Suprapubic skin (tissue), 4 donors: ENCODE results near the gene MVK. TPM values are rescaled to one million over a fixed set of nuclear protein-coding genes. Genes with fewer than 3 reads are reported as not detected.

ENCODE experiments used
- DNase-seq, 2 donors: peaks; one replicate each; pipeline ENCODE4 v3.0.0-alpha.2; 2019; ENCODE audit warnings: low spot score in 2 of 2
- H3K27ac ChIP-seq: fragments of 200-600 bp; sonication (generic); one replicate; pipeline ENCODE4 v1.5.1; 2019
- H3K27me3 ChIP-seq: fragments of 200-600 bp; sonication (generic); one replicate; pipeline ENCODE4 v1.5.1; 2019
- H3K36me3 ChIP-seq: fragments of 200-600 bp; sonication (generic); one replicate; pipeline ENCODE4 v1.5.1; 2019
- H3K4me1 ChIP-seq: fragments of 200-600 bp; sonication (generic); one replicate; pipeline ENCODE4 v1.5.1; 2019
- H3K4me3 ChIP-seq: fragments of 200-600 bp; sonication (generic); one replicate; pipeline ENCODE4 v1.5.1; 2019; ENCODE audit warnings: mild to moderate bottlenecking
- H3K9me3 ChIP-seq: fragments of 200-600 bp; sonication (generic); one replicate; pipeline ENCODE4 v1.5.1; 2019
- EP300 ChIP-seq: sonication (generic); formaldehyde crosslinking; IDR thresholded peaks from one replicate; pipeline ENCODE4 v1.6.1; 2017; ENCODE audit warnings: antibody characterized with exemption
- POLR2A ChIP-seq, 2 donors: fragments of 450-650 bp; IDR thresholded peaks; one replicate each; pipeline ENCODE4 v1.6.1; 2017; ENCODE audit warnings: antibody characterized with exemption in 2 of 2, mild to moderate bottlenecking in 2 of 2, moderate library complexity in 2 of 2
- POLR2AphosphoS5 ChIP-seq, 3 donors: sonication (generic); formaldehyde crosslinking; IDR thresholded peaks; one replicate each; pipeline ENCODE4 v1.6.1; 2017; ENCODE audit warnings: antibody characterized with exemption in 3 of 3
- WGBS: methylation state at CpG from one replicate; pipeline ENCODE4 v1.1.5; 2018; 5-methylcytosine and 5-hydroxymethylcytosine counted together
- total RNA-seq, 4 donors: library from RNA; depleted of rRNA; stranded (reverse); fragments of >200 nt; gene quantifications; one replicate each; pipeline ENCODE4 v1.1.0, GENCODE V29; 2016
- TF ChIP-seq, protein P1 (sequence below), 2 donors: fragments of 200-600 bp in 1 of 2; fragments of 450-650 bp in 1 of 2; sonication (generic) in 1 of 2; IDR thresholded peaks; one replicate each; pipeline ENCODE4 v1.5.1; 2016 to 2019; ENCODE audit warnings: antibody characterized with exemption in 2 of 2, mild to moderate bottlenecking in 1 of 2, moderate library complexity in 1 of 2

Gene MVK
- total RNA-seq, 4 donors from 2014 or later, result 30.1 to 62.1 (median 37.2) TPM

DNA sequence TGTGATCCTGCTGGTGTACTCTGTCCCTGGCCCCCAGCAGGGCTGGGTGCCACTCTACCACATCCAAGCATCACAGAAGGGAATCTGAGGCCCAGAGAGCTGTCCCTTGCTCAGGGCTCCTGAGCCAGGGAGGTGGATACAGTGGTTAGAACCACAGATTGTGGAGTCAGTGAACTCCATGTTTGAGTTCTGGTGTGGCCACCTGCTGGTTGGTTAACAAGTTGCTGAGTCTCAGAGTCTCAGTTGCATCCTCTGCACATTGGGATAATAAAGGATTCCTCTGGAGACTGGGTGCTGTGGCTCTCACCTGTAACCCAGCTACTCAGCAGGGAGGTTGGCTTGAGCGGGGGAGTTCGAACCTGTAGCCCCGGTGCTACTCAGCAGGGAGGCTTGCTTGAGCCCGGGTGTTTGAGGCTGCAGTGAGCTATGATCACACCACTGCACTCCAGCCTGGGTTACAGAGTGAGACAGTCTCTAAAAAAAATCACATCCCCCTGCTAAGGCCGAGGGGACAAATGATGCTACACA, 39.4 kb downstream of the MVK start:
- no peaks in the 10 kb centered on the region for H3K4me1 ChIP-seq
- no peak overlapping the region for H3K27ac ChIP-seq
- H3K9me3 ChIP-seq, result no peaks in the 10 kb centered on the region
- no peak for DNase-seq
- H3K4me3 ChIP-seq, result no peak overlapping the region
- no peaks in the 10 kb centered on the region for H3K36me3 ChIP-seq
- TF ChIP-seq POLR2A (IDR thresholded peaks at IDR 0.05) (no peak), EP300 (no peak)
- TF ChIP-seq, protein P1, sequence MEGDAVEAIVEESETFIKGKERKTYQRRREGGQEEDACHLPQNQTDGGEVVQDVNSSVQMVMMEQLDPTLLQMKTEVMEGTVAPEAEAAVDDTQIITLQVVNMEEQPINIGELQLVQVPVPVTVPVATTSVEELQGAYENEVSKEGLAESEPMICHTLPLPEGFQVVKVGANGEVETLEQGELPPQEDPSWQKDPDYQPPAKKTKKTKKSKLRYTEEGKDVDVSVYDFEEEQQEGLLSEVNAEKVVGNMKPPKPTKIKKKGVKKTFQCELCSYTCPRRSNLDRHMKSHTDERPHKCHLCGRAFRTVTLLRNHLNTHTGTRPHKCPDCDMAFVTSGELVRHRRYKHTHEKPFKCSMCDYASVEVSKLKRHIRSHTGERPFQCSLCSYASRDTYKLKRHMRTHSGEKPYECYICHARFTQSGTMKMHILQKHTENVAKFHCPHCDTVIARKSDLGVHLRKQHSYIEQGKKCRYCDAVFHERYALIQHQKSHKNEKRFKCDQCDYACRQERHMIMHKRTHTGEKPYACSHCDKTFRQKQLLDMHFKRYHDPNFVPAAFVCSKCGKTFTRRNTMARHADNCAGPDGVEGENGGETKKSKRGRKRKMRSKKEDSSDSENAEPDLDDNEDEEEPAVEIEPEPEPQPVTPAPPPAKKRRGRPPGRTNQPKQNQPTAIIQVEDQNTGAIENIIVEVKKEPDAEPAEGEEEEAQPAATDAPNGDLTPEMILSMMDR (IDR thresholded peaks at IDR 0.05), result no peak
- 63% methylated on average over 3 of the region's 5 CpGs for WGBS
- peaks cover 57% of the 10 kb centered on the region for H3K27me3 ChIP-seq

DNA sequence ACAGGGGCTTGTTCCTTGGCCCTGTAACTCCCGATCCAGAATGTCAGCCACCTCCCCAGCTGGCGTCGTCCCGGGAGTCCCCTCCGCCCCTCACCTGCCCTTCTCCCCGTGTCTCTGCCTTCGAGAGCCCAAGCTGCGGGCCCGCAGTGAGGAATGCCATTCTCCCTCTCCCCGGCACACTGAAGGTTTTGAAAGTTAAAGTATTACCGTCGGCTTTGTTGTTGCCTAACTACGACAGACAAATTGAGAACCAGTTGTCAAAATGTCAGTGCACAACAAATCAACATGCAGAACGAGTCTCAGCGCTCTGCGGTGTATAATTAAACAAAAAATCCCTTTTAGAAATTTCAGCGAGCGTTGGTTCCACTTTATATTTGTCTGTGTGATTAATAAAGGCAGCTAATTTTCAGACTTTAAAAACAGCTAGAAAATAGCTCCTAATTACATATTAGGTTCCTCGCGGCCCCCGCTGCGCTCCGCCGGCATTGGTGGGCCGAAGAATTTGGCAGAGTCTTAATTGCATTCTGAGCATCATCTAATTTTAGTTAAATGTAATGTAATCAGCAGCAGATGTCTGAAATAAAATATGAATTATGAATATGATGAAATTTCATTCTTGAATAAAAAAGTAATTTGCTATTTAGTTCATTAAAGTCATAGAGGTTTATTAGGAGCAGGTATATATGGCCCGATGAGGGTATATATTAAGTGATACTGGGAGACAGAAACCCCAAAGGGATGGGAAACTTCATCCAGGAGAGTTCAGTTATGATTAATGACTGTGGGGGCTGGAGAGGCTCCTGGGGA, 40.3 kb downstream of the MVK start:
- Histone ChIP-seq H3K27ac (no peak overlapping the region), H3K9me3 (no peaks in the 10 kb centered on the region), H3K36me3 (no peaks in the 10 kb centered on the region), H3K4me3 (no peak overlapping the region), H3K27me3 (peaks cover 57% of the 10 kb centered on the region), H3K4me1 (no peaks in the 10 kb centered on the region)
- WGBS, result 53% methylated on average over 26 of the region's 26 CpGs
- TF ChIP-seq POLR2AphosphoS5 (IDR thresholded peaks at IDR 0.05) (no peak), POLR2A (IDR thresholded peaks at IDR 0.05) (no peak), EP300 (no peak)
- TF ChIP-seq, protein P1 (IDR thresholded peaks at IDR 0.05), result no peak
- no peak for DNase-seq

DNA sequence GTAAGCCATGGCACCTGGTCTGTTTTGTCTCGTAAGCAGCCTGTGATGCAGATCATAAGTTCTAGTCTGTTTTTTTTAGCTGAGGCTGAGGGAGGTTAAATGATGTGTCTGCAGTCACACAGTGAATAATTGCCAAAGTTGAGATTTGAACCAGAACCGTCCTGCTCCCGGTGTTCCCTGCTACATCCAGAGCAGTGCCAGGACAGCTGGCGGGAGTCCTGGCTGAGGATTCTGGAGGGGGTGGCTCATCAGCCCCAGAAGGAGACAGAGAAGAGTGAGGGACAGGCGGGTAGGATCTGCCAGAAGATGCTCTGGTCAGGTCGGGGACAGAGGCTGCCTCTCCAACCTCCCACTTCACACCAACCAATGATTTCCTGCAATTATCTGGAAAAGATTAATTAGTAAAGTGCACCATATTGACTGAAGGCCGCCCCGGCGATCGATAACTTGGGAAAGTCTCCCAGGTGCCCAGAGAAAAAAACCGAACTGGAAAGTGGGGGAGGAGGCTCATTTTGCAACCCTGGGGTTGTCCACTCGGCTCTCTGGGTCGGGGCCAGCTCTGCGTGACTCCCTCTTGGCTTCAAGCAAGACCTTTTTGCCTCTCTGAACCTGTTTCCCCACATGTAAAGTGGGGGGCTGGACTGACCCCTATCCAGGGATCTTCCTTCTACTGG, 42.1 kb downstream of the MVK start:
- TF ChIP-seq, protein P1 (IDR thresholded peaks at IDR 0.05), result no peak
- no peak for TF ChIP-seq POLR2AphosphoS5 (IDR thresholded peaks at IDR 0.05)
- no peak for TF ChIP-seq EP300
- H3K36me3 ChIP-seq, result no peaks in the 10 kb centered on the region
- WGBS, result 68% methylated on average over 14 of the region's 14 CpGs
- DNase-seq, result no peak
- H3K9me3 ChIP-seq, result no peaks in the 10 kb centered on the region
- H3K4me3 ChIP-seq, result no peak overlapping the region
- peaks cover 2% of the 10 kb centered on the region for H3K4me1 ChIP-seq
- peaks cover 52% of the 10 kb centered on the region for H3K27me3 ChIP-seq
- no peak overlapping the region for H3K27ac ChIP-seq

DNA sequence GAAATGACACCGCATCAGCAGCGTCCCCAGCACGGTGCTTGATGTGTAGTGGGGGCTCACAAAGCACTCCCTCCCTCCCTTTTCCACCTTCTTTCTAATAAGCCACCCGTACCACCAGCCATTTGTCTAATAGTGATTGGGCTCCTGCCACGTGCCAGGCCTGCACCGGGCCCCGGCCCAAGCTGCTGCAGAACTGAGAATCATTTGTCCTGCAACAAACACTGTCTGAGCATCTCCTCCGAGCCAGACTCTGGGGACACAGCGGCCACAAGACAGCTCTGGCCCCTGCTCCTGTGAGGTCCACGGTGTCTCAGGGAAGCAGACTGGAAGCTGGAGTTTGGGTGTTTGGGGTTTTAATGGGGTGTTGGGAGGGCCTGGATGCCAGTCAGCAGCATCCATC, 43.9 kb downstream of the MVK start:
- H3K27ac ChIP-seq, result no peak overlapping the region
- H3K9me3 ChIP-seq, result no peaks in the 10 kb centered on the region
- peaks cover 36% of the 10 kb centered on the region for H3K27me3 ChIP-seq
- no peaks in the 10 kb centered on the region for H3K36me3 ChIP-seq
- peaks cover 19% of the 10 kb centered on the region for H3K4me1 ChIP-seq
- DNase-seq, result no peak
- H3K4me3 ChIP-seq, result no peak overlapping the region
- 69% methylated on average over 9 of the region's 10 CpGs for WGBS
- TF ChIP-seq EP300, result no peak
- no peak for TF ChIP-seq POLR2AphosphoS5 (IDR thresholded peaks at IDR 0.05)
- TF ChIP-seq, protein P1 (IDR thresholded peaks at IDR 0.05), result no peak
- TF ChIP-seq POLR2A (IDR thresholded peaks at IDR 0.05), result no peak

DNA sequence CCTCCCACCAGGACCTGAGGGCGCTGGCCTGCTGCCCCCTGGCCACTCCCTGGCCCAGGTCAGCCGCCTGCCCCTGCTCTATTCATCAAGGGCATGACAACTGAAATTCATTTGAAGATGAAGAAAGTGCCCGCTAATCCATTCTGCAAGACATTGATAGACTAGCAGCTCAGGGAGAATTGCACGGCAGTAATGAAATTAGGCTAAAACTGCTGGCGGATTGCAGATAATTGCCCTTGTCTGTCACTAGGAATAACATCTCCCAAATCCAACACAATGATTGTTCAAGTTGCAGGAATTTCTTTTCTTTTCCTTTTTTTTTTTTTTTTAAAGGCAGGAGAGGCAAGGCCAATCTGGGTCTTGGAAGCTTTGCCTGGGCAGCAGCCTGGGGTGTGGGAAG, 44.5 kb downstream of the MVK start:
- TF ChIP-seq POLR2A (IDR thresholded peaks at IDR 0.05) (no peak), EP300 (no peak), POLR2AphosphoS5 (IDR thresholded peaks at IDR 0.05) (no peak)
- TF ChIP-seq, protein P1 (IDR thresholded peaks at IDR 0.05), result no peak
- WGBS, result 86% methylated on average over 5 of the region's 5 CpGs
- DNase-seq, result no peak
- Histone ChIP-seq H3K27ac (no peak overlapping the region), H3K9me3 (no peaks in the 10 kb centered on the region), H3K27me3 (peaks cover 30% of the 10 kb centered on the region), H3K4me1 (peaks cover 19% of the 10 kb centered on the region), H3K4me3 (no peak overlapping the region), H3K36me3 (no peaks in the 10 kb centered on the region)
